SHP77 treated with DMSO at 0.1 percent for 48 hours (cell line): Measurements from ENCODE around the gene B3GAT2.

Experiments used
- DNase-seq: peaks from one replicate; lab custom pipeline; 2025; lab: John Stamatoyannopoulos, UW

Gene B3GAT2

GRCh38 chr6:70894001-70894400 lies 62.9 kb downstream of the B3GAT2 start:
- DNase-seq: no peak

DNA sequence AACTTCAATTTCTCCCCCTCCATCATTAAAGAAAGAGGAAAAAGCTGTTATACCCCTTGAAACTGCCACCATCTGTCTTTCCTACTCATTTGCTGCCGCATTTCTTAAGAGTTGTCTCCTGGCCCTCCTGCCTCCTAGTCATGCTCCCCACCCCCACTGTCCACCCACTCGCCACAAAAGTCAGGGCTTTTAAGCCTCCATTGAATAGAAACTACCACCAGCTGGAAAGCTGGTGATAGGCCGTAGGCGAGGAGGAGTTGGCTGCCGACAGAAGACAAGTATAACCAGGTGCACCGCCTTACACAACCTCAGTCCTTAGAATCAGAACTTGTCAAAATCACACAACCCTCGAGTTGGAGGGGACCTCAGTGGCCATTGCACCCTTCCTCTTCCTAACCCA lies 67.6 kb downstream of the B3GAT2 start:
- no peak for DNase-seq

- DNase-seq: no peak
Measured at GRCh38 chr6:70886661-70887060, 70.2 kb downstream of the B3GAT2 start.

DNA sequence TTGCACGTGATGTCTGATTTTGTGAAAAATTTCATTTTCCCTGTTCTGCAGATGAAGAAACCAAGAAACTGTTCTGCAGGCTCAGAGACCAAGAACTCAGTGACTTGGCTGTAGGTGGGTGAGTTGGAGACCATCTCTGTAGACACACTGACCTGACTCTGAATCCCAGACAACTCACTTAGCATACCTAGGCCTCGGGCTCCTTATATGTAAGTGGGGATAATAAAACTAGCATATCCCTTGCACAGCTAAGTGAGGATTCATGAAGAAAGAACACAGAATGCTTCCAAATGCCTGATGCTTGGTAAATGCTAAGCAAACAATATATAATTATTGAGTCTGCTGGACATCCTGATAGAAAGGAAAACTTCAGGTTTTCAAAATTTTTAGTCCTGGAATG lies 70.8 kb downstream of the B3GAT2 start:
- no peak for DNase-seq

GRCh38 chr6:70884074-70884983 lies 72.5 kb downstream of the B3GAT2 start:
- DNase-seq: peak; percentile 60

DNA sequence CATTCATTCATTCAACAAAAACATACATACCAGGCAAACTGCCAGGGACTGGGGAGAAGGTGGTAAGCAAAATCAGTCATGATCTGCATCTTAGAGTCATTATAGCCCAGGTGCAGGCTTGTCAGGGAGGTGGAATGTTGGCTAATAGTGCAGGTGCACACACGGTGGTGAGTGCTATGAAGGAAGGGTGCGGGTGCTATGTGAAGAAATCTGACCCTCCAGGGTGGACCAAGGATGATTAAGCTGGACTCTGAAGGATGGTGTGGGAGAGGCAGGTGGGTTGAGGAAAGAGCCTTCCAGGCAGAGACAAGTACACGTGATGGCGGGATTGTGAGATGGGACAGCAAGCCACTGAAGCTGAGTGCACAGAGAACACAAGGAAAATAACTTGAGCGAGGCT lies 77.4 kb downstream of the B3GAT2 start:
- no peak for DNase-seq

DNA sequence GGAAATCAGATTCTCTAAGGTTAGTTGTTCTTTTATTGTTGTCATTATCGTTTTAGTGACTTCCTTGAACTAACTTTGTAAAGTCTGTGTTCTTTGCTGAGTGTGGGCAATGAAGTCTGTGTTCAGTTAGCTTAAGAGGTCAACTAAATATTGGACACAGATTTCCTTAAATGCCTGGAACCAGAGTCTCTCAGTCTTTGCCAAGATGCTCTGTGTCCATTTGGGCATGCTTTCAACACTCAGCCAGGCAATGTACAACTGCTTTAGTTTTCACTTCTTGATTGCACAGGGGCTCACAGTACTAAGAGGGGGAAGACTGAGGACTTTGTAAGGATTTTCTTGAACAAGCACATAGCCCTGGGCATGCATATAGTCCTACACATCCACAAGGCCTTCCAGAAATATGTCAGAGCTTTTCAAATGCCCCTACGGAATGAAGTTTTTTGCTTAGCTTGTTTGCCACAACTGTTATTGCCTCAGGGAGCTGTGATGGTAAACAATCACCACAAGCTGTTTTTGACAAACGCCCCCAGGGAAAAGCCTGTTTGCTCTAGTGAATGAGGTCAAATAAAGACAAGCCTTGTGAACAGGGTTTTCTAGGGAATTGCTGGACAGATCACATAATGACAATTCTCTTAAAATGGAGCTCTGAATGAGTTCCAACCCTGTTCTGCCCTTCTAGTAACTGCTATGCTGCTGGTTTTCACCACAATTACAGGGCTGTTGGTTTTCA lies 82.5 kb downstream of the B3GAT2 start:
- DNase-seq: no peak

GRCh38 chr6:70872469-70872868 lies 84.4 kb downstream of the B3GAT2 start:
- no peak for DNase-seq

GRCh38 chr6:70864401-70864800 lies 92.5 kb downstream of the B3GAT2 start:
- DNase-seq: no peak

GRCh38 chr6:70863343-70863742 lies 93.5 kb downstream of the B3GAT2 start:
- DNase-seq: no peak

GRCh38 chr6:70860920-70861319 lies 95.9 kb downstream of the B3GAT2 start:
- no peak for DNase-seq

GRCh38 chr6:70860045-70860444 lies 96.8 kb downstream of the B3GAT2 start:
- no peak for DNase-seq

GRCh38 chr6:70857387-70858077 lies 99.3 kb downstream of the B3GAT2 start:
- DNase-seq: no peak

GRCh38 chr6:70852667-70853246 lies 104.1 kb downstream of the B3GAT2 start:
- no peak for DNase-seq

- DNase-seq: no peak
Measured at GRCh38 chr6:70849348-70850069, 107.4 kb downstream of the B3GAT2 start.

DNA sequence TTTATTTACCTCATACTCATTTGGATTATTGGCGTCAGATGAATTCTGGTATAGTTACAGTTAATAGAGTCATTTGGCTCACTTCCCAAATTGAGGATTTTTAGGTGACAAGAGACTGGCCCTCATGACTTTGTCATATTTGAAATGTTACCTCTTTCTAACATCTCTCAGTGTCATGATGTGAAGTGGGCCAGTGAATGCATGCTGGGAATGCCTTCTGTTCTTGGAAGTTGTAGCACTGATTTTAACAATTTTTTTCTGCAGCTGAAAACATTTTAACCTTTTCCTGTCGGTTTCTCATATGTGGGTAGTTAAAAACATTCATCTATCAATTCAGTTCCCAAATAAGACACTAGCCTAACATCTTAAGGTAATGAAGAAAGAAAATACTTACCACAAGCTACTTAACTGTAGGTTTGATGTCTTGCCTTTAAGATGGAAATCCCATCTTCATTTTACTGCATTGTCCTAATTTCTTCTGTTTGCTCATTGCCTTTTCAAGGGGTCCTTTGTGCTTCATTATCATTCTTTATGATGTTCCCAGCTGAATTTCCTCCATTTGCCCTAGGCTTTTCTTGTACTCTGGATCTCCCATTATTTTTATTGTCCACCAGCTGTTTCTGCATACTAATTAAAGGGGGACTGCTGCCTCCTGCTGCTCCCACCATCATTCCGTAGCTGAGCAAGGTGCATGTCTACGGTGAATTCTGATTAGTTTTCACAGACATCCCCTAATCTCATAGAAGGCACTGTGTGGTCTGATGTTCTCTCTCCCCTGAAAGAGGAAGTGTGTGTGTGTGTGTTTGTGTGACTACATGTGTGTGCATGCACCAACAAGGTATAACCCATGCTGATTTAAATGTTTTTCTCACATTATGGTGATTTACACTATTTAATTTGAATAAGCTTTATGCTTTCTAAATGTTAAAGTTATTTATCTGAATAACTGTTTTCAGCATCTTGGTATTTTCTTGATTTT lies 109.5 kb downstream of the B3GAT2 start:
- DNase-seq: no peak

DNA sequence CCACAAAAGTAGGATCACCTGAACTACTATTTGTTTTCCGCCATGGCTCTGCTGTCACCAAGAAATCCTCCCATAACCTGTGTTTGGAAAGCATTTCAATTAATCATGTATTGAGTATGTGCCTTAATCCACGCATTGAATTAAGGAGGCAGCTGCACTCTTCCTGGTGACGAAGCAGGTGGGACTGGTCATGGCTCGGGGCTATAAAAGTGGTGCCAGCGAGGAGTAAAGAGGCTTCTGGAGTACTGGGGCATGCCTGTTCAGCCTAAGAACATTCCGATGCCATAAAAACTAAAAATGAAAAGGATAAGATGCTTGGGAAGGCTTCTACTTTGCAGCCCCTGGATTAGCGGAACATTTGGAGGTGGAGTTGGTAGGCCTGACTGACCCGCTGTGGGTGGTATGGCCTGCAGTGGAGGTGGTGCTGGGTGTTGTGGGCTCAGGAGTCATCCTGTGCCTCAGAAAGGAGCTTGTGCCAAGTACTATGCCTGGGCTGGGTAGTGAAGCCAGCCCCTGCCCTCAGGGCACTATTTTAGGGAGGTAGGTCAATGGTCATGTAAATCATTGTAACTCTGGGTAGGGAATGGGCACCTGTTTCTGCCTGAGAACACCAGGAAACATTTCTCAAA lies 110.5 kb downstream of the B3GAT2 start:
- peak; percentile 8 for DNase-seq

DNA sequence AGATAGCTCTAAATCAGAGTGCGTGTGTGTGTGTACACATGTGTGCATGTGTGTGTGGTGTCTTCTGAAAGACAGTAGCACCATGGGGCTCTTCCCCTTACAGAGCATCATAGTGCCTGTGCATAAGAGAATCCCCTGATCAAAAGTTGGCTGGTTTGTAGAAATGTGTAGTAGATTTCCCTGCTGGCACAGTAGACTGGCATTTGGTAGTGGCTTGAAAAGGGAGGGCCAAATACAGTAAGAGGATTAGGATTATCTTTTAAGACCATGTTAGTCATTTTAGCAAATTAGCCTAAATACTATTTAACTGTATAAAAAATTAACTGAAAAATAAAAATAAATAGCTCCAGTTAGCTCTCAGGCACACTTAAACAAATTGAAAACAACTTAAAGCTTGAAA lies 112.6 kb downstream of the B3GAT2 start:
- DNase-seq: no peak

- DNase-seq: no peak
Measured at GRCh38 chr6:70843328-70843918, 113.4 kb downstream of the B3GAT2 start.

GRCh38 chr6:70842541-70842940 lies 114.3 kb downstream of the B3GAT2 start:
- DNase-seq: no peak
